GM23338 (cell line): ENCODE data around the gene EVX2. TPM values are rescaled to one million over a fixed set of nuclear protein-coding genes. Genes with fewer than 3 reads are reported as not detected.

Source experiments
- ATAC-seq: fragments of 200-7000 bp; cut with Tn5 transposase; 3 replicates; pipeline ENCODE4 v1.9.1; 2020
- DNase-seq: peaks from one replicate; pipeline ENCODE4 v3.0.0-alpha.2; 2015; ENCODE audit warnings: low spot score
- H2AFZ ChIP-seq: fragments of 200-600 bp; sonication (generic); 2 replicates; pipeline ENCODE4 v1.8.0; 2016; ENCODE audit warnings: antibody characterized with exemption, mild to moderate bottlenecking, moderate library complexity
- H3F3A ChIP-seq: fragments of 200-600 bp; sonication (generic); replicated peaks from 2 replicates; pipeline ENCODE4 v1.8.0; 2017; ENCODE audit warnings: antibody characterized with exemption, mixed run types, low read depth
- H3K27ac ChIP-seq: fragments of 200-600 bp; sonication (generic); 2 replicates; pipeline ENCODE4 v1.6.1; 2016; ENCODE audit warnings: low read depth
- H3K27me3 ChIP-seq: fragments of 200-600 bp; sonication (generic); 2 replicates; pipeline ENCODE4 v1.8.0; 2016; ENCODE audit warnings: mild to moderate bottlenecking, mixed run types, moderate library complexity; ENCODE audit not compliant: insufficient read depth
- H3K36me3 ChIP-seq: fragments of 200-600 bp; sonication (generic); 2 replicates; pipeline ENCODE4 v1.8.0; 2016; ENCODE audit warnings: mild to moderate bottlenecking; ENCODE audit not compliant: insufficient read depth
- H3K4me1 ChIP-seq: fragments of 200-600 bp; sonication (generic); 2 replicates; pipeline ENCODE4 v1.8.0; 2016; ENCODE audit warnings: mild to moderate bottlenecking, moderate library complexity; ENCODE audit not compliant: insufficient read depth
- H3K4me2 ChIP-seq: fragments of 200-600 bp; sonication (generic); 2 replicates; pipeline ENCODE4 v1.7.1; 2017; ENCODE audit warnings: mixed run types
- H3K4me3 ChIP-seq: fragments of 200-600 bp; sonication (generic); 2 replicates; pipeline ENCODE4 v1.6.1; 2016; ENCODE audit warnings: mixed run types
- H3K79me2 ChIP-seq: fragments of 200-600 bp; sonication (generic); replicated peaks from 2 replicates; pipeline ENCODE4 v1.8.0; 2017; ENCODE audit warnings: mild to moderate bottlenecking; ENCODE audit not compliant: insufficient read depth
- H3K9me2 ChIP-seq: fragments of 200-600 bp; sonication (generic); 2 replicates; pipeline ENCODE4 v1.8.0; 2017; ENCODE audit not compliant: insufficient read depth
- H4K20me1 ChIP-seq: fragments of 200-600 bp; sonication (generic); replicated peaks from 2 replicates; pipeline ENCODE4 v1.8.0; 2017; ENCODE audit warnings: mild to moderate bottlenecking; ENCODE audit not compliant: insufficient read depth
- H3K27ac Mint-ChIP-seq: 2 replicates; pipeline ENCODE4 v1.8.0; 2020; ENCODE audit warnings: inconsistent platforms, mild to moderate bottlenecking, moderate library complexity, mixed read lengths
- H3K27me3 Mint-ChIP-seq: 3 replicates; pipeline ENCODE4 v1.8.0; 2022; ENCODE audit warnings: low read depth, mild to moderate bottlenecking, moderate library complexity, mixed read lengths, inconsistent platforms; ENCODE audit not compliant: insufficient read depth, poor library complexity
- H3K36me3 Mint-ChIP-seq: 3 replicates; pipeline ENCODE4 v1.8.0; 2021; ENCODE audit warnings: low read depth, mild to moderate bottlenecking, inconsistent platforms, moderate library complexity, mixed read lengths
- H3K4me1 Mint-ChIP-seq: 3 replicates; pipeline ENCODE4 v1.8.0; 2020; ENCODE audit warnings: mild to moderate bottlenecking, inconsistent platforms, mixed read lengths
- H3K4me3 Mint-ChIP-seq: 3 replicates; pipeline ENCODE4 v1.8.0; 2021; ENCODE audit warnings: moderate library complexity, mild to moderate bottlenecking, inconsistent platforms, mixed read lengths
- H3K9me3 Mint-ChIP-seq: 3 replicates; pipeline ENCODE4 v1.8.0; 2020; ENCODE audit warnings: moderate library complexity, mild to moderate bottlenecking, inconsistent platforms, mixed read lengths
- CREB1 ChIP-seq: fragments of 250-450 bp; sonication (Bioruptor Pico); IDR thresholded peaks from 2 replicates; pipeline ENCODE4 v1.5.0; 2020; ENCODE audit warnings: low read depth, mild to moderate bottlenecking, moderate library complexity
- EZH2 ChIP-seq: fragments of 200-600 bp; sonication (generic); IDR thresholded peaks from one replicate; pipeline ENCODE4 v1.8.0; 2017; ENCODE audit warnings: antibody characterized with exemption, mild to moderate bottlenecking, low read depth; ENCODE audit not compliant: unreplicated experiment
- EZH2phosphoT487 ChIP-seq: fragments of 200-600 bp; sonication (generic); IDR thresholded peaks from one replicate; pipeline ENCODE4 v1.8.1; 2018; ENCODE audit warnings: antibody characterized with exemption; ENCODE audit not compliant: unreplicated experiment
- JUNB ChIP-seq: IDR thresholded peaks from one replicate; pipeline ENCODE4 v1.6.1; 2016; ENCODE audit warnings: antibody characterized with exemption; ENCODE audit not compliant: unreplicated experiment
- NANOG ChIP-seq: IDR thresholded peaks from 2 replicates; pipeline ENCODE4 v1.6.1; 2016; ENCODE audit warnings: antibody characterized with exemption, borderline replicate concordance
- POLR2AphosphoS5 ChIP-seq: IDR thresholded peaks from 2 replicates; pipeline ENCODE4 v1.6.1; 2016; ENCODE audit warnings: antibody characterized with exemption, low read depth
- STAT1 ChIP-seq: IDR thresholded peaks from one replicate; pipeline ENCODE4 v1.6.1; 2016; ENCODE audit warnings: antibody characterized with exemption; ENCODE audit not compliant: unreplicated experiment
- ZNF114 ChIP-seq: fragments of 250-450 bp; sonication (Bioruptor Pico); IDR thresholded peaks from 2 replicates; pipeline ENCODE4 v1.5.0; 2020; ENCODE audit warnings: mild to moderate bottlenecking, moderate library complexity
- ZNF331 ChIP-seq: fragments of 250-450 bp; sonication (Bioruptor Pico); IDR thresholded peaks from 2 replicates; pipeline ENCODE4 v1.5.0; 2020; ENCODE audit warnings: low read depth, mild to moderate bottlenecking, moderate library complexity
- polyA plus RNA-seq: library from polyadenylated mRNA; unstranded; fragments of >200 nt; fragmentation: Nextera tagmentation; extraction: Ambion mirVana; gene quantifications from 2 replicates; pipeline ENCODE4 v1.2.1, GENCODE V29; 2016
- total RNA-seq: library from RNA; depleted of rRNA; stranded (reverse); fragments of >200 nt; shearing (Covaris generic); gene quantifications from 2 replicates; pipeline ENCODE4 v1.2.3, GENCODE V29; 2014
- TF ChIP-seq, protein P1 (sequence below), 2 experiments: fragments of 200-600 bp in 1 of 2; sonication (generic) in 1 of 2; conservative IDR thresholded peaks; 2 replicates each; pipeline versions ENCODE4 v1.5.1 to v1.6.1; 2016 to 2017; ENCODE audit warnings: antibody characterized with exemption in 2 of 2, low read depth in 2 of 2, mild to moderate bottlenecking in 2 of 2, moderate library complexity in 1 of 2
- TF ChIP-seq, protein P2 (sequence below): fragments of 250-450 bp; sonication (Bioruptor Pico); IDR thresholded peaks from 2 replicates; pipeline ENCODE4 v1.5.0; 2020; ENCODE audit warnings: mild to moderate bottlenecking, moderate library complexity
- TF ChIP-seq, protein P3 (sequence below): IDR thresholded peaks from one replicate; pipeline ENCODE4 v1.6.1; 2018; ENCODE audit warnings: antibody characterized with exemption; ENCODE audit not compliant: unreplicated experiment
- TF ChIP-seq, protein P4 (sequence below): IDR thresholded peaks from 2 replicates; pipeline ENCODE4 v1.6.1; 2016; ENCODE audit warnings: antibody characterized with exemption

The EVX2 gene
- total and polyA plus RNA-seq, 2 experiments from 2014 or later: 0.03 TPM; not detected in 1

DNA sequence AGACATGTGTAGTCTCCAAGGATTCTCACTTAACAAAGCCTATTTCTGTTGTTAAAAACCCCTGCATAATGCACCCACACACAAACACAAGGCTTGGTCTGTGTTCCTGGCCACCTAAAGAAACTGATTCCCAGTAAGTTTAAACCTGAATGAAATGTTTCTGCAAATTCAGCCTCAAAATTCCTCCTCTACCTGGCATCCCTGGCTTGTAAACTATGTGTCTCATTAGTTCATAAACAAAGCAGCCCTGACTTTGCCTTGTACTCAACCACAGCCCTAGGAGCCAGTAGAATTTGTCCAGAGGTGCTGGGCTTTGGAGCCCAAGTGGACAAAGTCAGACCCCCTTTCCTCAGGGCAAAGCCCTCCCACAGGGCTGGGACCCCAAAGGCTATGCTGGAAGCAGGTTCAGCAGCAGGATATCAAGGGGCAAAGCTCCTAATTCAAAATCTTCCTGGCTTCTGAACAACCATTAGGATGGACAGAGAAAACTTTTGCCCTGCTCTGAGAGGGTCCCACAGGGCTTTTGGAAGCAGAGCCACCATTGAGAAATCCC, 6.2 kb upstream of the EVX2 start:
- Histone ChIP-seq H3K4me2 (no peak overlapping the region), H3K79me2 (no peaks in the 10 kb centered on the region), H3F3A (peaks cover 51% of the 10 kb centered on the region), H3K27ac (no peak overlapping the region), H3K4me3 (no peak overlapping the region), H3K36me3 (no peaks in the 10 kb centered on the region), H4K20me1 (peaks cover 42% of the 10 kb centered on the region), H2AFZ (no peak overlapping the region), H3K27me3 (peaks cover 99% of the 10 kb centered on the region), H3K9me2 (no peaks in the 10 kb centered on the region), H3K4me1 (peaks cover 54% of the 10 kb centered on the region)
- H3K36me3 Mint-ChIP-seq: no peaks in the 10 kb centered on the region; the same call in 2 of the 3 replicates
- DNase-seq (peak; percentile 13), ATAC-seq (no peak)
- peaks cover 7% of the 10 kb centered on the region; the same call in 2 of the 3 replicates for H3K9me3 Mint-ChIP-seq
- H3K4me3 Mint-ChIP-seq: no peak overlapping the region
- TF ChIP-seq EZH2 (no peak), CREB1 (CRISPR knock-in tag) (no peak), EZH2phosphoT487 (no peak), STAT1 (no peak), POLR2AphosphoS5 (no peak), ZNF331 (no peak), NANOG (no peak), JUNB (no peak), ZNF114 (CRISPR knock-in tag) (no peak)
- TF ChIP-seq, protein P1, sequence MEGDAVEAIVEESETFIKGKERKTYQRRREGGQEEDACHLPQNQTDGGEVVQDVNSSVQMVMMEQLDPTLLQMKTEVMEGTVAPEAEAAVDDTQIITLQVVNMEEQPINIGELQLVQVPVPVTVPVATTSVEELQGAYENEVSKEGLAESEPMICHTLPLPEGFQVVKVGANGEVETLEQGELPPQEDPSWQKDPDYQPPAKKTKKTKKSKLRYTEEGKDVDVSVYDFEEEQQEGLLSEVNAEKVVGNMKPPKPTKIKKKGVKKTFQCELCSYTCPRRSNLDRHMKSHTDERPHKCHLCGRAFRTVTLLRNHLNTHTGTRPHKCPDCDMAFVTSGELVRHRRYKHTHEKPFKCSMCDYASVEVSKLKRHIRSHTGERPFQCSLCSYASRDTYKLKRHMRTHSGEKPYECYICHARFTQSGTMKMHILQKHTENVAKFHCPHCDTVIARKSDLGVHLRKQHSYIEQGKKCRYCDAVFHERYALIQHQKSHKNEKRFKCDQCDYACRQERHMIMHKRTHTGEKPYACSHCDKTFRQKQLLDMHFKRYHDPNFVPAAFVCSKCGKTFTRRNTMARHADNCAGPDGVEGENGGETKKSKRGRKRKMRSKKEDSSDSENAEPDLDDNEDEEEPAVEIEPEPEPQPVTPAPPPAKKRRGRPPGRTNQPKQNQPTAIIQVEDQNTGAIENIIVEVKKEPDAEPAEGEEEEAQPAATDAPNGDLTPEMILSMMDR (conservative IDR thresholded peaks at IDR 0.05; ENCODE audit: low read depth in 2 of 2): no peak
- TF ChIP-seq, protein P2, sequence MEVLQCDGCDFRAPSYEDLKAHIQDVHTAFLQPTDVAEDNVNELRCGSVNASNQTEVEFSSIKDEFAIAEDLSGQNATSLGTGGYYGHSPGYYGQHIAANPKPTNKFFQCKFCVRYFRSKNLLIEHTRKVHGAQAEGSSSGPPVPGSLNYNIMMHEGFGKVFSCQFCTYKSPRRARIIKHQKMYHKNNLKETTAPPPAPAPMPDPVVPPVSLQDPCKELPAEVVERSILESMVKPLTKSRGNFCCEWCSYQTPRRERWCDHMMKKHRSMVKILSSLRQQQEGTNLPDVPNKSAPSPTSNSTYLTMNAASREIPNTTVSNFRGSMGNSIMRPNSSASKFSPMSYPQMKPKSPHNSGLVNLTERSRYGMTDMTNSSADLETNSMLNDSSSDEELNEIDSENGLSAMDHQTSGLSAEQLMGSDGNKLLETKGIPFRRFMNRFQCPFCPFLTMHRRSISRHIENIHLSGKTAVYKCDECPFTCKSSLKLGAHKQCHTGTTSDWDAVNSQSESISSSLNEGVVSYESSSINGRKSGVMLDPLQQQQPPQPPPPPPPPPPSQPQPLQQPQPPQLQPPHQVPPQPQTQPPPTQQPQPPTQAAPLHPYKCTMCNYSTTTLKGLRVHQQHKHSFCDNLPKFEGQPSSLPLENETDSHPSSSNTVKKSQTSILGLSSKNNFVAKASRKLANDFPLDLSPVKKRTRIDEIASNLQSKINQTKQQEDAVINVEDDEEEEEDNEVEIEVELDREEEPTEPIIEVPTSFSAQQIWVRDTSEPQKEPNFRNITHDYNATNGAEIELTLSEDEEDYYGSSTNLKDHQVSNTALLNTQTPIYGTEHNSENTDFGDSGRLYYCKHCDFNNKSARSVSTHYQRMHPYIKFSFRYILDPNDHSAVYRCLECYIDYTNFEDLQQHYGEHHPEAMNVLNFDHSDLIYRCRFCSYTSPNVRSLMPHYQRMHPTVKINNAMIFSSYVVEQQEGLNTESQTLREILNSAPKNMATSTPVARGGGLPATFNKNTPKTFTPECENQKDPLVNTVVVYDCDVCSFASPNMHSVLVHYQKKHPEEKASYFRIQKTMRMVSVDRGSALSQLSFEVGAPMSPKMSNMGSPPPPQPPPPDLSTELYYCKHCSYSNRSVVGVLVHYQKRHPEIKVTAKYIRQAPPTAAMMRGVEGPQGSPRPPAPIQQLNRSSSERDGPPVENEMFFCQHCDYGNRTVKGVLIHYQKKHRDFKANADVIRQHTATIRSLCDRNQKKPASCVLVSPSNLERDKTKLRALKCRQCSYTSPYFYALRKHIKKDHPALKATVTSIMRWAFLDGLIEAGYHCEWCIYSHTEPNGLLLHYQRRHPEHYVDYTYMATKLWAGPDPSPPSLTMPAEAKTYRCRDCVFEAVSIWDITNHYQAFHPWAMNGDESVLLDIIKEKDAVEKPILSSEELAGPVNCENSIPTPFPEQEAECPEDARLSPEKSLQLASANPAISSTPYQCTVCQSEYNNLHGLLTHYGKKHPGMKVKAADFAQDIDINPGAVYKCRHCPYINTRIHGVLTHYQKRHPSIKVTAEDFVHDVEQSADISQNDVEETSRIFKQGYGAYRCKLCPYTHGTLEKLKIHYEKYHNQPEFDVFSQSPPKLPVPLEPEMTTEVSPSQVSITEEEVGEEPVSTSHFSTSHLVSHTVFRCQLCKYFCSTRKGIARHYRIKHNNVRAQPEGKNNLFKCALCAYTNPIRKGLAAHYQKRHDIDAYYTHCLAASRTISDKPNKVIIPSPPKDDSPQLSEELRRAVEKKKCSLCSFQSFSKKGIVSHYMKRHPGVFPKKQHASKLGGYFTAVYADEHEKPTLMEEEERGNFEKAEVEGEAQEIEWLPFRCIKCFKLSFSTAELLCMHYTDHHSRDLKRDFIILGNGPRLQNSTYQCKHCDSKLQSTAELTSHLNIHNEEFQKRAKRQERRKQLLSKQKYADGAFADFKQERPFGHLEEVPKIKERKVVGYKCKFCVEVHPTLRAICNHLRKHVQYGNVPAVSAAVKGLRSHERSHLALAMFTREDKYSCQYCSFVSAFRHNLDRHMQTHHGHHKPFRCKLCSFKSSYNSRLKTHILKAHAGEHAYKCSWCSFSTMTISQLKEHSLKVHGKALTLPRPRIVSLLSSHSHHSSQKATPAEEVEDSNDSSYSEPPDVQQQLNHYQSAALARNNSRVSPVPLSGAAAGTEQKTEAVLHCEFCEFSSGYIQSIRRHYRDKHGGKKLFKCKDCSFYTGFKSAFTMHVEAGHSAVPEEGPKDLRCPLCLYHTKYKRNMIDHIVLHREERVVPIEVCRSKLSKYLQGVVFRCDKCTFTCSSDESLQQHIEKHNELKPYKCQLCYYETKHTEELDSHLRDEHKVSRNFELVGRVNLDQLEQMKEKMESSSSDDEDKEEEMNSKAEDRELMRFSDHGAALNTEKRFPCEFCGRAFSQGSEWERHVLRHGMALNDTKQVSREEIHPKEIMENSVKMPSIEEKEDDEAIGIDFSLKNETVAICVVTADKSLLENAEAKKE (CRISPR knock-in tag): no peak
- TF ChIP-seq, protein P3, sequence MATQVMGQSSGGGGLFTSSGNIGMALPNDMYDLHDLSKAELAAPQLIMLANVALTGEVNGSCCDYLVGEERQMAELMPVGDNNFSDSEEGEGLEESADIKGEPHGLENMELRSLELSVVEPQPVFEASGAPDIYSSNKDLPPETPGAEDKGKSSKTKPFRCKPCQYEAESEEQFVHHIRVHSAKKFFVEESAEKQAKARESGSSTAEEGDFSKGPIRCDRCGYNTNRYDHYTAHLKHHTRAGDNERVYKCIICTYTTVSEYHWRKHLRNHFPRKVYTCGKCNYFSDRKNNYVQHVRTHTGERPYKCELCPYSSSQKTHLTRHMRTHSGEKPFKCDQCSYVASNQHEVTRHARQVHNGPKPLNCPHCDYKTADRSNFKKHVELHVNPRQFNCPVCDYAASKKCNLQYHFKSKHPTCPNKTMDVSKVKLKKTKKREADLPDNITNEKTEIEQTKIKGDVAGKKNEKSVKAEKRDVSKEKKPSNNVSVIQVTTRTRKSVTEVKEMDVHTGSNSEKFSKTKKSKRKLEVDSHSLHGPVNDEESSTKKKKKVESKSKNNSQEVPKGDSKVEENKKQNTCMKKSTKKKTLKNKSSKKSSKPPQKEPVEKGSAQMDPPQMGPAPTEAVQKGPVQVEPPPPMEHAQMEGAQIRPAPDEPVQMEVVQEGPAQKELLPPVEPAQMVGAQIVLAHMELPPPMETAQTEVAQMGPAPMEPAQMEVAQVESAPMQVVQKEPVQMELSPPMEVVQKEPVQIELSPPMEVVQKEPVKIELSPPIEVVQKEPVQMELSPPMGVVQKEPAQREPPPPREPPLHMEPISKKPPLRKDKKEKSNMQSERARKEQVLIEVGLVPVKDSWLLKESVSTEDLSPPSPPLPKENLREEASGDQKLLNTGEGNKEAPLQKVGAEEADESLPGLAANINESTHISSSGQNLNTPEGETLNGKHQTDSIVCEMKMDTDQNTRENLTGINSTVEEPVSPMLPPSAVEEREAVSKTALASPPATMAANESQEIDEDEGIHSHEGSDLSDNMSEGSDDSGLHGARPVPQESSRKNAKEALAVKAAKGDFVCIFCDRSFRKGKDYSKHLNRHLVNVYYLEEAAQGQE: no peak
- TF ChIP-seq, protein P4, sequence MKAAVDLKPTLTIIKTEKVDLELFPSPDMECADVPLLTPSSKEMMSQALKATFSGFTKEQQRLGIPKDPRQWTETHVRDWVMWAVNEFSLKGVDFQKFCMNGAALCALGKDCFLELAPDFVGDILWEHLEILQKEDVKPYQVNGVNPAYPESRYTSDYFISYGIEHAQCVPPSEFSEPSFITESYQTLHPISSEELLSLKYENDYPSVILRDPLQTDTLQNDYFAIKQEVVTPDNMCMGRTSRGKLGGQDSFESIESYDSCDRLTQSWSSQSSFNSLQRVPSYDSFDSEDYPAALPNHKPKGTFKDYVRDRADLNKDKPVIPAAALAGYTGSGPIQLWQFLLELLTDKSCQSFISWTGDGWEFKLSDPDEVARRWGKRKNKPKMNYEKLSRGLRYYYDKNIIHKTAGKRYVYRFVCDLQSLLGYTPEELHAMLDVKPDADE: no peak
- no peak overlapping the region for H3K27ac Mint-ChIP-seq
- H3K27me3 Mint-ChIP-seq: peaks cover 95% of the 10 kb centered on the region
- peaks cover 27% of the 10 kb centered on the region for H3K4me1 Mint-ChIP-seq
